ENCODE data around the gene GRK2.

DNA sequence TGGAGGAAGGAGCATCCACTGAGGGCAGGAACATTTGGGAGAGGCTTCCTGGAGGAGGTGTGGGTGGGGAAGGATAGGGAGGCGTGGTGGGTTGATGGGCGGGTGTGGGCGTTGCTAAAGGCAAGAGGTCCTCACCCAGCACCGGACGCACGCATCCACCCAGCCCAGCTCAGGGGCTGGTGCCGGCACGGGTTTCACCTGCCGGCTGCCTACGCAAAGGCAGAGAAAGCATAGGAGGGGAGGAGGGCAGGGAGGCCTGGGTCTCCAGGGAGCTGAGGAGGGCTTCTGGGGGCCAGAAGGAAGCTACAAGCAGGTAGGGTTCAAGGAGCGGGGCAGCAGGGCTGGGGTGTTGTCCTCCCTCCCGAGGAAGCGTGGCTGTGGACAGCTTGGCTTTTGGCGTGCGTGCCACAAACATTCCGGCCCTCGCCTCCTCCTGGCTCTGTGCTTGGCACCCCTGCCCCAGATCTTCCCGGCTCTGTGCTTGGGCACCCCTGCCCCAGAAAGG, 44.8 kb downstream of the GRK2 start:
- TF ChIP-seq POLR2A (IDR thresholded peaks at IDR 0.05) (no peak), POLR2AphosphoS5 (IDR thresholded peaks at IDR 0.05) (no peak)
- TF ChIP-seq, protein P1, sequence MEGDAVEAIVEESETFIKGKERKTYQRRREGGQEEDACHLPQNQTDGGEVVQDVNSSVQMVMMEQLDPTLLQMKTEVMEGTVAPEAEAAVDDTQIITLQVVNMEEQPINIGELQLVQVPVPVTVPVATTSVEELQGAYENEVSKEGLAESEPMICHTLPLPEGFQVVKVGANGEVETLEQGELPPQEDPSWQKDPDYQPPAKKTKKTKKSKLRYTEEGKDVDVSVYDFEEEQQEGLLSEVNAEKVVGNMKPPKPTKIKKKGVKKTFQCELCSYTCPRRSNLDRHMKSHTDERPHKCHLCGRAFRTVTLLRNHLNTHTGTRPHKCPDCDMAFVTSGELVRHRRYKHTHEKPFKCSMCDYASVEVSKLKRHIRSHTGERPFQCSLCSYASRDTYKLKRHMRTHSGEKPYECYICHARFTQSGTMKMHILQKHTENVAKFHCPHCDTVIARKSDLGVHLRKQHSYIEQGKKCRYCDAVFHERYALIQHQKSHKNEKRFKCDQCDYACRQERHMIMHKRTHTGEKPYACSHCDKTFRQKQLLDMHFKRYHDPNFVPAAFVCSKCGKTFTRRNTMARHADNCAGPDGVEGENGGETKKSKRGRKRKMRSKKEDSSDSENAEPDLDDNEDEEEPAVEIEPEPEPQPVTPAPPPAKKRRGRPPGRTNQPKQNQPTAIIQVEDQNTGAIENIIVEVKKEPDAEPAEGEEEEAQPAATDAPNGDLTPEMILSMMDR (IDR thresholded peaks at IDR 0.05 in 8 of 11, conservative IDR thresholded peaks at IDR 0.05 in 3 of 11): no peak

All from spleen (tissue), 7 donors.